Measurements from ENCODE around the gene CREG2. TPM values are rescaled to one million over a fixed set of nuclear protein-coding genes. Genes with fewer than 3 reads are reported as not detected.
A peak's percentile ranks its signal among the peaks of the same experiment; 100 is the strongest.
"Not testable (repeated sequence)": the region's sequence is repeated elsewhere in the genome, so short reads cannot be mapped to it uniquely, and the experiment has no call there.

The CREG2 gene
- total RNA-seq, 2 experiments from 2014 or later = not detected

DNA sequence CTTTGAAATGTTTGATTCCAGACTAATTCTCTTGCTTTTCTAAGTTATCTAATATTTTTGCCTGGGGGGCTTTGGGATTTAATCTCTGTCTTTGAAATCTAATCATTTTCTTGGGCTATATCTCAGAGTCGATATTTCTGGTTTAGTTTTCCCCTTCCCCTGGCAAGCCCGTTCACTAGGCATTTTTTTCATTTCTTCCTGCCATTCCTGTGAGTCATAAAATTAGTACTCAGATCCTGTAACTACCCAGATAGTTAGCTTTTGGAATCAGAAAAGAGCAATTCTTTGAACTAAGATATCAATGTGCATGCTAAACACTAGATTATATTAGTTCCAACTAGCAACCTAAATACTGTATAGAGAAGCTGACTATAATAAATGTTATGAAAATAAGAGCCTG is 49.4 kb downstream of the CREG2 start:
- H3K9me3 Mint-ChIP-seq = no peaks in the 10 kb centered on the region
- POLR2A ChIA-PET = no interaction called here
- CTCF ChIA-PET = interaction anchor here (2.6 to 5.2 kb wide), 2 partner anchors 8 to 13 kb away, joined by 7 to 36 read pairs; no protein-coding TSS in a partner anchor
- no peak overlapping the region for H3K27ac Mint-ChIP-seq
- H3K4me3 Mint-ChIP-seq = no peak overlapping the region
- no peaks in the 10 kb centered on the region for H3K27me3 Mint-ChIP-seq
- peaks cover 25% of the 10 kb centered on the region for H3K4me1 Mint-ChIP-seq (ENCODE audit: low read depth)
- no peak for DNase-seq
- intact Hi-C loops (cut with micrococcal nuclease) = no loop called here
- H3K36me3 Mint-ChIP-seq = no peaks in the 10 kb centered on the region

DNA sequence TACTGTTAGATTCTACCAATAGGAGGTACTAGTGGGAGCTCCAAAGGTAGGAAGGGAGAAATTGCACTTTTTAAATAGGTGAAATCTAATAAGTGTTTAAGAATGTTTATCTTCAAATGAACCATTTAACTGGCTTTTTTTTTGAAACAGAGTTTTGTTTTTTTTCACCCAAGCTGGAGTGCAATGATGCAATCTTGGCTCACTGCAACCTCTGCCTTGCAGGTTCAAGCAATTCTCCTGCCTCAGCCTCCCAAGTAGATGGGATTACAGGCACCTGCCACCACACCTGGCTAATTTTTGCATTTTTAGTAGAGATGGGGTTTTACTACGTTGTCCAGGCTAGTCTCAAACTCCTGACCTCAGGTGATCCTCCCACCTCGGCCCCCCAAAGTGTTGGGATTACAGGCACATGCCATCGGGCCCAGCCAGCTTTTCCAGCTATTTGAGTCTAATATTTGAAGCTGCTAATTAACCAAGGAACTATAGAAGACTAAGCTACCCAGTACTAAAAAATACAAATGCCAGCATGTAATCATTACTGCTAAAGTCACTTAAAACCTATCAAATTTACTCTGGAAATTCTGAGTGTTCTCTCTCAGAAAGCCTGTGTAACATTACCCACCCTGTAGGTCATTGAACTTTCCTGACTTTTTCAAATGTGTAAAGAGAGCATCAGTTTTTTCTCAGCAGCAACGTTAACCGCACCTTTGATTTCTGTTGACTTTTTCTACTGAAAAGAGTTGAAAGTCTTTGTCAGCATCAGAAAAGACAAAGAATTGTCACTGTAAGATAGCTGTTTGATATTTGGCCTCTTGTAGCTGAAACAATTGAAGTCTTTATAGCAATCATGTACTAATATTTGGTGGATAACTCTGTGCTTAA is 54.2 kb downstream of the CREG2 start:
- Mint-ChIP-seq H3K4me1 (ENCODE audit: low read depth) (peaks cover 38% of the 10 kb centered on the region), H3K27ac (no peak overlapping the region), H3K27me3 (no peaks in the 10 kb centered on the region), H3K9me3 (no peaks in the 10 kb centered on the region), H3K4me3 (no peak overlapping the region), H3K36me3 (no peaks in the 10 kb centered on the region)
- CTCF ChIA-PET = interaction anchor here (0.6 to 6.8 kb wide), 3 partner anchors 9 to 751 kb away, joined by 3 to 80 read pairs (median 3); no protein-coding TSS in a partner anchor
- no peak for DNase-seq
- POLR2A ChIA-PET = interaction anchor here (1.0 kb wide), 1 partner anchor 25 kb away, joined by 3 read pairs; the partner anchor contains the start of gene RNF149
- intact Hi-C loops (cut with micrococcal nuclease) = no loop called here

DNA sequence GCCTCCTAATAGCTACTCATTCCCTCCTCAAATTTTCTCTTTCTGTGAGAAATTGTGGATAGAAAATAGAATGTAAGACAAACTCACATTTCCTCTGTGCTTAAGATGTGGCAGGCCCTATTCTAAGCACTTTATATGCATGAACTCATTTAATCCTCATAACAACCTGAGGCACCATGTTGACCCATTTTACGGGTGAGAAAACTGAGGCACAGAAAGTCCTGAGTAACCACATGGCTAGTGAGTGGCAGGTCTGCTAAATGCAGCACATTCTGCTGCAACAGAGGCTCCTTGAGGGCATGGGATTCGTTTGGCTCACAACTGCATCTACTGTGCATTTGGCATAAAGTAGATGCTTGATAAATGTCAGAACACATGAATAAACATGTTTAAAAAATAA is 56.1 kb downstream of the CREG2 start:
- intact Hi-C loops (cut with micrococcal nuclease) = no loop called here
- no peak overlapping the region for H3K27ac Mint-ChIP-seq
- H3K9me3 Mint-ChIP-seq = no peaks in the 10 kb centered on the region
- no peaks in the 10 kb centered on the region for H3K36me3 Mint-ChIP-seq
- CTCF ChIA-PET = interaction anchor here (1.6 to 6.8 kb wide), 3 partner anchors 8 to 500 kb away, joined by 4 to 80 read pairs (median 7); no protein-coding TSS in a partner anchor
- H3K4me1 Mint-ChIP-seq (ENCODE audit: low read depth) = peaks cover 38% of the 10 kb centered on the region
- no peak overlapping the region for H3K4me3 Mint-ChIP-seq
- no peaks in the 10 kb centered on the region for H3K27me3 Mint-ChIP-seq
- no peak for DNase-seq
- POLR2A ChIA-PET = interaction anchor here (0.6 kb wide), 1 partner anchor 22 kb away, joined by 3 read pairs; the partner anchor contains the start of gene RNF149

DNA sequence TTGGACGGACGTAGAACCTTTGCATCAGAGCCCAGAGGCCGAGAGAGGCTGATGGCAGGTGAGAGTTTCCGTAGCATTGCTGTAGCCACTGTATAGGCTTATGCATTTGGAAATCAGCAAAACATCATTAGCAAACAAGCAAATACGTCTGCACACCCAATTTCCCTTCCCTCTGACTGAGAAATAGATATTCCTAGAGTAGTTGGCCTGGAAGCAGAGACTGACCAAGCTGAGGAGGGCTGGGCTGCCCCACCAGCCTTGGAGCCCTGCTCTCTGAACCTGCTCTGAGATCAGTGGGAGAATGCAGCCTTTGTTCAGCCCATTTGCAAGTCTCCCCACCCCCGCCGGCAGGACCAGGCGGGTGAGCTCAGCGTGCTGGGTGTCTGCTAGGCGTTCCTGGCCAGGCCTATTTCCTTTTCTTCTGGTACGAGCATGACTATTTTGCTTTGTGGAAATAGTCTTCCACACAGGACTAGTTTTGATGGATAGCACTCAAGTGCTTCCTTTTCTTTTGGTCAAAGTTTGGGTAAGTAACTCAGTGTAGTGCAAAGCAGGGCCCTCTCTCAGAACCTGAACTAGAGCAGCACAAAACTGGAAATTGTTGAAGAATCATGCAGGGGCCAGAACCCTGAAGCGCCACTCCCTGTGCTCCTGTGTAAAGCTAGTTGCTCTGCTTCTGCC is 56.9 kb downstream of the CREG2 start:
- intact Hi-C loops (cut with micrococcal nuclease) = no loop called here
- Mint-ChIP-seq H3K4me1 (ENCODE audit: low read depth) (peaks cover 38% of the 10 kb centered on the region), H3K9me3 (peaks cover under 1% of the 10 kb centered on the region), H3K4me3 (peak overlapping the region; percentile 42), H3K27me3 (no peaks in the 10 kb centered on the region), H3K27ac (peak overlapping the region; percentile 75), H3K36me3 (no peaks in the 10 kb centered on the region)
- ChIA-PET POLR2A (interaction anchor here (0.6 kb wide), 1 partner anchor 21 kb away, joined by 3 read pairs; the partner anchor contains the start of gene RNF149), CTCF (interaction anchor here (1.1 to 6.8 kb wide), 4 partner anchors 8 to 501 kb away, joined by 3 to 80 read pairs (median 6); no protein-coding TSS in a partner anchor)
- peak; percentile 66 for DNase-seq

DNA sequence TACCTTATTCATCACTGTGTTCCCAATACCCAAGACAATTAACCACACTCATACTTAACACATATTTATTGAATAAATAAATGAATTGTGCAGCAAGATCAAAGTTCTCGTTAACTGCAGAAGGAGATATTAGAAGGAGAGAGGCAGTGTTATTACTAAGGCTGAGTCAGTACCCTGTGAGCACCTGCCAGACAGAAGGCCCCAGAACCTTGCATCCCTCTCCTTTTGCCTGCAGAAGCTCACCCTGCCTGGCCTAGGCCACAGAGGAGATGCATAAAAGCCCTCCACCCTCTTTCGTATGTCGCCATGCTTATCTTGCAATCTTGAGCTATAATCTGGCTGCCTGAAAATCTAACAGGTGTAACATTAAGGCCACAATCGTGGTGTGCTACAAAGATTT is 58.3 kb downstream of the CREG2 start:
- peak; percentile 39 for DNase-seq
- peaks cover 3% of the 10 kb centered on the region for H3K9me3 Mint-ChIP-seq
- no peak overlapping the region for H3K4me3 Mint-ChIP-seq
- no peak overlapping the region for H3K27ac Mint-ChIP-seq
- no peaks in the 10 kb centered on the region for H3K27me3 Mint-ChIP-seq
- no peaks in the 10 kb centered on the region for H3K36me3 Mint-ChIP-seq
- CTCF ChIA-PET = interaction anchor here (1.4 to 6.8 kb wide), 3 partner anchors 10 to 18 kb away, joined by 4 to 80 read pairs (median 7); no protein-coding TSS in a partner anchor
- peaks cover 38% of the 10 kb centered on the region for H3K4me1 Mint-ChIP-seq (ENCODE audit: low read depth)
- intact Hi-C loops (cut with micrococcal nuclease) = loop anchor here (5.0 kb wide), 1 partner anchor 77 kb away; the partner anchor contains the start of gene CNOT11
- POLR2A ChIA-PET = interaction anchor here (0.8 to 1.7 kb wide), 4 partner anchors 20 to 76 kb away, joined by 4 to 10 read pairs (median 6); partner anchors contain the start of genes CNOT11 and RNF149

DNA sequence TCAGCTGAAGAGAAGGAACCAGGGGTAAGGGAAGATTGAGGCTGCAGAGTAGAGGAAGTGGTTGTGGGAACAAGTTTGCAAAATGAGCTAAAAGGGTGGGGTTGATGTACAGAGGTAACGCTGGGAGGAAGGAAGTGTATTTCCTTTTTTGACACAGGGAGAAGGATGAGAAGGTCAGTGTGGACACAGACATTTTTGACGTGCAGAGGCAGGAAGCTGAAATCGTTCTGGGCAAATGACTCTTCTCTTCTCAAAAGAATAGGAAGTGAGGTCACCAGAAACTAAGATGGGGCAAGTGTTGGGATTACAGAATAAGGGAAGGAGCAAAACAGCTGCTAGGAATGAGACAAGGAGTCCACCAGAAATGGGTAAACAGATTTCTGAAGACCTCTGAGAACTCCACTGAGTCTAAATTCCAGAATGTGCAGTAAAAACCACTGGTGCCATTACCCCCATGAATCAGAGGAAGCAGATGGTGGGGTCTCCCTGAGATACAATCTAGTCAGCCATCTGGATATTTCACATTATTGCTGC is 58.8 kb downstream of the CREG2 start:
- ChIA-PET POLR2A (interaction anchor here (1.2 to 1.7 kb wide), 3 partner anchors 19 to 76 kb away, joined by 4 to 10 read pairs (median 7); partner anchors contain the start of genes CNOT11 and RNF149), CTCF (interaction anchor here (1.4 to 6.8 kb wide), 2 partner anchors 13 to 18 kb away, joined by 4 to 80 read pairs; no protein-coding TSS in a partner anchor)
- peak; percentile 57 for DNase-seq
- Mint-ChIP-seq H3K27ac (no peak overlapping the region), H3K9me3 (peaks cover 3% of the 10 kb centered on the region), H3K36me3 (no peaks in the 10 kb centered on the region), H3K27me3 (no peaks in the 10 kb centered on the region), H3K4me1 (ENCODE audit: low read depth) (peaks cover 38% of the 10 kb centered on the region), H3K4me3 (no peak overlapping the region)
- intact Hi-C loops (cut with micrococcal nuclease) = loop anchor here (1.0 to 5.0 kb wide), 2 partner anchors 21 to 76 kb away; partner anchors contain the start of gene CNOT11

DNA sequence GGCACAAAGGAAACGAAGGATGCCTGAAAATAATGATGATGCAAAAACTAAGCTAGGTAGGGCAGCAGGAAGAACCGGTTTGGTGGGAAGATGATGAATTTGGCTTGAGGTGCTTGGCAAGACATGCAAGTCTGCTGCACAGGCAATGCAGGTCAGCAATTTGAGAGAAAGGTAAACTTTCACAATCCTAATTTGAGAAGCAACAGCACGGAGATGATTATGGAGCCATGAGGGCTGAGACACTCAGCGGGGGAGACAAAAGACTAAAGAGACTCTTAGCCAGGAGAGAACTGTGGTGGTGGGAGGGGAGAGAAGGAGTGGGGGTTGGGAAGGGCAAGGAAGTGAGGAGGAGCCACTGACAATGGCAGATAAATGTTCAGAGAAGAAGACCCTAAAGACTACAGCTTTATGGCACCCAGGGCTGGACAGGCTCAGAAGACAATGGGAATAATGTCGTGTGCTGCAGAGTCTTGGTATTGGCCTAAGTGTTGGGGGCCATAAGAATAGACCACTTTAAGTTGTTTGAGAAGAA is 59.4 kb downstream of the CREG2 start:
- H3K4me1 Mint-ChIP-seq (ENCODE audit: low read depth) = peaks cover 33% of the 10 kb centered on the region
- POLR2A ChIA-PET = interaction anchor here (1.2 to 1.7 kb wide), 2 partner anchors 19 to 21 kb away, joined by 4 to 10 read pairs; partner anchors contain the start of gene RNF149

DNA sequence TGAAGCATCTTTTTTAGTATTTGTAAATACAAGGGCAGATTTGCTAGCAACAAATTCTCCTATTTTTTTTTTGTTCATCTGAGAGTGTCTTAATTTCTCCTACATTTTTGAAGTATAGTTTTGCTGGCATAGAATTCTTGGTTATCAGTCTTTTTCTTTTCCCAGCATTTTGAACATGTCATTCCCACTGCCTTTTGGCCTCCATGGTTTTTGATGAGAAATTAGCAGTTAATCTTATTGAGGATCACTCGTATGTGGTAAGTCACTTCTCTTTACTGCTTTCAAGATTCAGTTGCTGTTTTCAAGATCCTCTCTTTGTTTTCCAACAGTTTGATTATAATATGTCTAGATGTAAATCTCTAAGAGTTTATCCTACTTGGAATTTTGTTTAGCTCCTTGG is 61.9 kb downstream of the CREG2 start:
- intact Hi-C loops (cut with micrococcal nuclease) = loop anchor here (5.0 kb wide), 1 partner anchor 73 kb away; the partner anchor contains the start of gene CNOT11
- Mint-ChIP-seq H3K27ac (no peak overlapping the region), H3K36me3 (no peaks in the 10 kb centered on the region), H3K4me1 (ENCODE audit: low read depth) (peaks cover 16% of the 10 kb centered on the region), H3K9me3 (peaks cover 3% of the 10 kb centered on the region), H3K27me3 (no peaks in the 10 kb centered on the region), H3K4me3 (no peak overlapping the region)
- no peak for DNase-seq
- CTCF ChIA-PET = interaction anchor here (1.8 kb wide), 1 partner anchor 17 kb away, joined by 7 read pairs; no protein-coding TSS in a partner anchor
- POLR2A ChIA-PET = no interaction called here

More for the DNA sequence above, 59.4 kb downstream of the CREG2 start:
- DNase-seq = no peak
- CTCF ChIA-PET = interaction anchor here (1.4 to 6.8 kb wide), 2 partner anchors 14 to 17 kb away, joined by 4 to 80 read pairs; no protein-coding TSS in a partner anchor
- intact Hi-C loops (cut with micrococcal nuclease) = loop anchor here (1.0 to 5.0 kb wide), 2 partner anchors 21 to 76 kb away; partner anchors contain the start of gene CNOT11
- H3K4me3 Mint-ChIP-seq = no peak overlapping the region
- H3K36me3 Mint-ChIP-seq = no peaks in the 10 kb centered on the region
- peaks cover 3% of the 10 kb centered on the region for H3K9me3 Mint-ChIP-seq
- no peak overlapping the region for H3K27ac Mint-ChIP-seq
- H3K27me3 Mint-ChIP-seq = no peaks in the 10 kb centered on the region

DNA sequence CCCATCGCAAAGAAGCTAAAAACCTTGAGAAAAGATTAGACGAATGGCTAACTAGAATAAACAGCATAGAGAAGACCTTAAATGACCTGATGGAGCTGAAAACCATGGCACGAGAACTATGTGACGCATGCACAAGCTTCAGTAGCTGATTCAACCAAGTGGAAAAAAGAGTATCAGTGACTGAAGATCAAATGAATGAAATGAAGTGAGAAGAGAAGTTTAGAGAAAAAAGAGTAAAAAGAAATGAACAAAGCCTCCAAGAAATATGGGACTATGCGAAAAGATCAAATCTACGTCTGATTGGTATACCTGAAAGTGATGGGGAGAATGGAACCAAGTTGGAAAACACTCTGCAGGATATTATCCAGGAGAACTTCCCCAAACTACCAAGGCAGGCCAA is 70.7 kb downstream of the CREG2 start:
- DNase-seq; H3K27me3 Mint-ChIP-seq; H3K9me3 Mint-ChIP-seq; H3K27ac Mint-ChIP-seq; H3K4me3 Mint-ChIP-seq; H3K36me3 Mint-ChIP-seq; POLR2A ChIA-PET; intact Hi-C loops (cut with micrococcal nuclease); CTCF ChIA-PET: not testable (repeated sequence)
- peaks cover 22% of the 10 kb centered on the region for H3K4me1 Mint-ChIP-seq (ENCODE audit: low read depth)

DNA sequence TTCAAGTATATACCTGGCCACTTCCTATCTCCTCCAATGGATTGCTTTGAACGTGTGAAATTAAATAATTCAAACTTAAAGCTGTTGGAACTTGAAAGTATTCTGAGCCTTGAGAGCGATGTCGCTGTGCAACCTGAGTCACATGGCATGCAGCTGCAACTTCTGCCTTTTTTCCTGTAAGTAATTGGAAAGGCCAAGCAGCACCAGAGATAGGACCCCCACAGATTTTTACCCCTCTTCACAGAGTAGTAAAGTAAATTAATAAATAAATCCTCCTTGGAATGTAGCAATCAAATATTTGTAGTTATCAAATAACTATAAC is 75.6 kb downstream of the CREG2 start:
- Mint-ChIP-seq H3K4me1 (ENCODE audit: low read depth) (peaks cover 47% of the 10 kb centered on the region), H3K27me3 (no peaks in the 10 kb centered on the region), H3K9me3 (peaks cover 2% of the 10 kb centered on the region), H3K4me3 (no peak overlapping the region), H3K36me3 (peaks cover 5% of the 10 kb centered on the region), H3K27ac (no peak overlapping the region)
- CTCF ChIA-PET = interaction anchor here (0.7 to 1.6 kb wide), 3 partner anchors 17 to 225 kb away, joined by 3 to 8 read pairs (median 4); no protein-coding TSS in a partner anchor
- no peak for DNase-seq
- POLR2A ChIA-PET = interaction anchor here (1.5 kb wide), 1 partner anchor 58 kb away, joined by 3 read pairs; no protein-coding TSS in a partner anchor
- intact Hi-C loops (cut with micrococcal nuclease) = no loop called here

All from activated CD4-positive, alpha-beta memory T cell treated with anti-CD3 and anti-CD28 coated beads for 36 hours (primary cell).